HepG2 (cell line): ENCODE measurements around the gene DNAI4. TPM values are rescaled to one million over a fixed set of nuclear protein-coding genes. Genes with fewer than 3 reads are reported as not detected.

Experiments used
- GABPA ChIP-seq, 2 experiments: IDR thresholded peaks; 2 replicates each; pipeline ENCODE4 v1.6.1; 2011 to 2016; ENCODE audit warnings: low read depth in 2 of 2, low read length in 1 of 2, missing biosample characterization in 1 of 2, missing genetic modification characterization in 1 of 2
- LCORL ChIP-seq, 2 experiments: fragments of 450-650 bp in 1 of 2; sonication (generic) in 1 of 2; formaldehyde crosslinking in 1 of 2; IDR thresholded peaks; 2 replicates each; pipeline versions ENCODE4 v1.5.0 to v1.6.1; 2017 to 2020; ENCODE audit warnings: antibody characterized with exemption in 1 of 2, missing genetic modification reagents in 1 of 2
- SPEN ChIP-seq: sonication (generic); formaldehyde crosslinking; IDR thresholded peaks from 2 replicates; pipeline ENCODE4 v1.5.1; 2020; ENCODE audit warnings: low read depth, mild to moderate bottlenecking, missing genetic modification reagents
- TBP ChIP-seq: sonication (generic); formaldehyde crosslinking; IDR thresholded peaks from 2 replicates; pipeline ENCODE4 v1.5.0; 2020; ENCODE audit warnings: missing genetic modification reagents
- TEAD3 ChIP-seq: optimal IDR thresholded peaks from 2 replicates; pipeline ENCODE3; 2016; ENCODE audit warnings: borderline replicate concordance
- THAP9 ChIP-seq: sonication (generic); formaldehyde crosslinking; IDR thresholded peaks from 2 replicates; pipeline ENCODE4; 2020; ENCODE audit warnings: missing genetic modification reagents, mild to moderate bottlenecking, borderline replicate concordance
- ZNF12 ChIP-seq: sonication (generic); formaldehyde crosslinking; IDR thresholded peaks from 2 replicates; pipeline ENCODE4 v1.5.0; 2020; ENCODE audit warnings: missing genetic modification reagents
- ZNF296 ChIP-seq: sonication (generic); formaldehyde crosslinking; conservative IDR thresholded peaks from 2 replicates; pipeline ENCODE4 v1.5.0; 2020; ENCODE audit warnings: mild to moderate bottlenecking, missing genetic modification reagents
- ZNF318 ChIP-seq: sonication (generic); formaldehyde crosslinking; IDR thresholded peaks from 2 replicates; pipeline ENCODE4 v1.4.0; 2020; ENCODE audit warnings: mild to moderate bottlenecking, missing genetic modification reagents
- ZNF619 ChIP-seq: sonication (generic); formaldehyde crosslinking; IDR thresholded peaks from 2 replicates; pipeline ENCODE4 v1.4.0; 2020; ENCODE audit warnings: mild to moderate bottlenecking, missing genetic modification reagents
- polyA plus RNA-seq, 8 experiments: library from polyadenylated mRNA; depleted of rRNA in 3 of 8; stranded (reverse) in 7 of 8; unstranded in 1 of 8; fragments of >200 nt; fragmentation: Illumina TruSeq in 4 of 8; extraction: Trizol in 4 of 8; gene quantifications; 2 replicates each; pipeline versions ENCODE4 v1.2.1 to v1.2.3, GENCODE V29; 2011 to 2016; ENCODE audit warnings: low read depth in 4 of 8, missing spikeins in 1 of 8, mixed read lengths in 1 of 8; ENCODE audit not compliant: insufficient read depth in 1 of 8
- total RNA-seq, 5 experiments: library from RNA; depleted of rRNA; stranded (reverse); fragments of >200 nt; fragmentation: Illumina TruSeq; extraction: Trizol; gene quantifications; 2 replicates each; pipeline ENCODE4 v1.2.3, GENCODE V29; 2016; ENCODE audit warnings: low read depth in 1 of 5
- TF ChIP-seq, protein P1 (sequence below): IDR thresholded peaks from 2 replicates; pipeline ENCODE4 v1.6.1; 2016; ENCODE audit warnings: missing genetic modification reagents, missing compliant biosample characterization
- TF ChIP-seq, protein P2 (sequence below): sonication (generic); formaldehyde crosslinking; IDR thresholded peaks from 2 replicates; pipeline ENCODE4 v1.8.0; 2022; ENCODE audit warnings: mild to moderate bottlenecking, missing genetic modification reagents
- TF ChIP-seq, protein P3 (sequence below): sonication (generic); formaldehyde crosslinking; IDR thresholded peaks from 2 replicates; pipeline ENCODE4 v1.8.0; 2022; ENCODE audit warnings: low read depth, missing genetic modification reagents

DNAI4 gene
- total and polyA plus RNA-seq, 2 of the 13 experiments (the other 11 are each of a cell fraction or from before 2014, with no cell fraction given) = 0.04 to 0.08 TPM

DNA sequence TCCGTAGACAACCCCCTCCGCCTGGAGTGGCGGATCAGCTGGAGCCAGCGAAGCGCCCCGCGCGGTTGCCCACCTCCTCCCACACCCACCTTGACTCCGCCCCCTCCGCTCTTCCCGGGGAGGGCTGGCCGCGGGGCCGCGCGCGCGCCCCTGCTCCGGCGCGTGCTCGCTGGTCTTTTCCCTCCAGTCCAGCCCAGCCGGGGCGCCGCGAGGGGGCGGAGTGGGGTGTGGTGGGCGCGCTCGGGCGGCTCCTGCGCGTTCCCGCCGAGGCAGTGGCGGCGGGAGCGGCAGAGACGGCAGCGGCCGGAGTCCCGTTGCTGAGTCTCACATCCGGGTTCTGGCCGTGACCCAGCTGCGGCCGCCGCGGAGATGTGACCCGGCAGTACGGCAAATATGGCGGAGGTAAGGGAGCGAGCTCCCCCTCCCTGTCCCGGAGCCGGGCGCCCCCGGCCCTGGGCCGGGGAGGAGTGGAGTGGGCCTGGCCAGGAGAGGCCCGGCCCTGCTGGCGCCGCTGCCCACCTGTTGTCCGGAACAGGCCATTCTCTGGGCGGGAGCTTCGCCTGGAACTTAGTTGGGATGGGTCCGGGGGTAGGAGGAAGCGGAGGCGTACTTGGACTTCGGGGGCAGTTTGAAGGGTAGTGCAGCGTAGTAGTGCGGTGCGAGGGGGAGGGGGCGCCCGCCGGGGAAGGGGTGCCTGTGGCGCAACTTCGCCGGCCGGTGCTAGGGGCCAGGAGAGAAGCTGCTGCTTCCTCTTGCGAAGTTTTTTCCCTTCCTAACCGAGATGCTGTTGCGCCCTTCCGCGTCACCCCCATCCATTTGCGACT lies 5.6 kb upstream of the DNAI4 start (continued):
- no peak for TF ChIP-seq ZNF318 (CRISPR knock-in tag)
- peak; percentile 69; the same call in 1 of the 2 replicates for TF ChIP-seq THAP9 (CRISPR knock-in tag)
- TF ChIP-seq TEAD3 (CRISPR knock-in tag) = peak; percentile 59
- TF ChIP-seq, protein P1, sequence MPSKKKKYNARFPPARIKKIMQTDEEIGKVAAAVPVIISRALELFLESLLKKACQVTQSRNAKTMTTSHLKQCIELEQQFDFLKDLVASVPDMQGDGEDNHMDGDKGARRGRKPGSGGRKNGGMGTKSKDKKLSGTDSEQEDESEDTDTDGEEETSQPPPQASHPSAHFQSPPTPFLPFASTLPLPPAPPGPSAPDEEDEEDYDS = no peak
- no peak for TF ChIP-seq TBP
- no peak for TF ChIP-seq GABPA (IDR thresholded peaks at IDR 0.05; ENCODE audit: low read depth, low read length)
- peak; percentile 40 for TF ChIP-seq GABPA (CRISPR knock-in tag; IDR thresholded peaks at IDR 0.05; ENCODE audit: low read depth)
- no peak for TF ChIP-seq LCORL (IDR thresholded peaks at IDR 0.05)
- peak; percentile 61 for TF ChIP-seq LCORL (CRISPR knock-in tag; IDR thresholded peaks at IDR 0.05)
- peak; percentile 31; the same call in 1 of the 2 replicates for TF ChIP-seq SPEN
- no peak for TF ChIP-seq ZNF619
- TF ChIP-seq, protein P2, sequence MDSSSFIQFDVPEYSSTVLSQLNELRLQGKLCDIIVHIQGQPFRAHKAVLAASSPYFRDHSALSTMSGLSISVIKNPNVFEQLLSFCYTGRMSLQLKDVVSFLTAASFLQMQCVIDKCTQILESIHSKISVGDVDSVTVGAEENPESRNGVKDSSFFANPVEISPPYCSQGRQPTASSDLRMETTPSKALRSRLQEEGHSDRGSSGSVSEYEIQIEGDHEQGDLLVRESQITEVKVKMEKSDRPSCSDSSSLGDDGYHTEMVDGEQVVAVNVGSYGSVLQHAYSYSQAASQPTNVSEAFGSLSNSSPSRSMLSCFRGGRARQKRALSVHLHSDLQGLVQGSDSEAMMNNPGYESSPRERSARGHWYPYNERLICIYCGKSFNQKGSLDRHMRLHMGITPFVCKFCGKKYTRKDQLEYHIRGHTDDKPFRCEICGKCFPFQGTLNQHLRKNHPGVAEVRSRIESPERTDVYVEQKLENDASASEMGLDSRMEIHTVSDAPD (CRISPR knock-in tag) = no peak
- TF ChIP-seq, protein P3, sequence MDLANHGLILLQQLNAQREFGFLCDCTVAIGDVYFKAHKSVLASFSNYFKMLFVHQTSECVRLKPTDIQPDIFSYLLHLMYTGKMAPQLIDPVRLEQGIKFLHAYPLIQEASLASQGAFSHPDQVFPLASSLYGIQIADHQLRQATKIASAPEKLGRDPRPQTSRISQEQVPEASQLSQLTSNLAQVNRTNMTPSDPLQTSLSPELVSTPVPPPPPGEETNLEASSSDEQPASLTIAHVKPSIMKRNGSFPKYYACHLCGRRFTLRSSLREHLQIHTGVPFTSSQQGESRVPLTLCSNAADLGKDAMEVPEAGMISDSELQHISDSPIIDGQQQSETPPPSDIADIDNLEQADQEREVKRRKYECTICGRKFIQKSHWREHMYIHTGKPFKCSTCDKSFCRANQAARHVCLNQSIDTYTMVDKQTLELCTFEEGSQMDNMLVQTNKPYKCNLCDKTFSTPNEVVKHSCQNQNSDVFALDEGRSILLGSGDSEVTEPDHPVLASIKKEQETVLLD (CRISPR knock-in tag) = no peak; the same call in none of the 2 replicates
- no peak for TF ChIP-seq ZNF12 (CRISPR knock-in tag)
- no peak for TF ChIP-seq ZNF296 (CRISPR knock-in tag)
